GM12878 (cell line): ENCODE data around the gene VTI1A. TPM values are rescaled to one million over a fixed set of nuclear protein-coding genes. Genes with fewer than 3 reads are reported as not detected.

Experiments
- ATAC-seq: fragments of 200-7000 bp; cut with Tn5 transposase; 3 replicates; pipeline ENCODE4 v1.9.1; 2020; ENCODE audit warnings: mild to moderate bottlenecking, moderate library complexity
- BruUV-seq: library from RNA; stranded (reverse); fragments of 400-500 nt; replicated peaks from 2 replicates; lab custom pipeline; 2021; lab: Mats Ljungman, UMichigan
- CTCF ChIA-PET: fragments of 300-600 bp; sonication (Branson Sonifier 250); formaldehyde crosslinking; extraction: SDS; loops from one replicate; lab custom pipeline; 2021; ENCODE audit warnings: inconsistent platforms; lab: Yijun Ruan, JAX
- POLR2A ChIA-PET: fragments of 350-600 bp; formaldehyde crosslinking; extraction: SDS; loops from one replicate; lab custom pipeline; 2021; ENCODE audit warnings: inconsistent platforms; lab: Charles Lee
- RAD21 ChIA-PET: fragments of 300-600 bp; sonication (Branson Sonifier 250); formaldehyde crosslinking; loops from one replicate; lab custom pipeline; 2023; ENCODE audit warnings: antibody characterized with exemption; ENCODE audit not compliant: unreplicated experiment; lab: Charles Lee
- SMC1A ChIA-PET: fragments of 300-600 bp; sonication (Branson Sonifier 250); formaldehyde crosslinking; loops from one replicate; lab custom pipeline; 2023; ENCODE audit not compliant: unreplicated experiment, uncharacterized antibody; lab: Charles Lee
- DNase-seq: peaks from one replicate; pipeline ENCODE4 v3.0.0-alpha.2; 2011; ENCODE audit warnings: low read depth, low spot score
- FAIRE-seq: peaks from 3 replicates; lab custom pipeline; 2011; peaks lifted over from hg19 to GRCh38; lab: Jason Lieb, UNC
- H2AFZ ChIP-seq: 2 replicates; pipeline ENCODE4 v1.6.0; 2011; ENCODE audit warnings: low read depth, low read length, control low read depth; ENCODE audit not compliant: control insufficient read depth
- H3K27ac ChIP-seq: 2 replicates; pipeline ENCODE4 v1.5.1; 2011; ENCODE audit warnings: control low read depth; ENCODE audit not compliant: control insufficient read depth, insufficient read depth
- H3K27me3 ChIP-seq, 2 experiments: replicated peaks in 1 of 2; 2 replicates each; pipeline versions ENCODE4 v1.6.0 to v1.6.1; 2011; ENCODE audit warnings: low read length in 1 of 2; ENCODE audit not compliant: control insufficient read depth in 2 of 2, insufficient read depth in 2 of 2
- H3K36me3 ChIP-seq, 2 experiments: 2 replicates each; pipeline ENCODE4 v1.5.1; 2011; ENCODE audit warnings: low read length in 1 of 2; ENCODE audit not compliant: control insufficient read depth in 2 of 2, insufficient read depth in 2 of 2
- H3K4me1 ChIP-seq: 2 replicates; pipeline ENCODE4 v1.6.1; 2011; ENCODE audit warnings: mild to moderate bottlenecking, low read length, moderate library complexity, mixed read lengths; ENCODE audit not compliant: control insufficient read depth, insufficient read depth
- H3K4me2 ChIP-seq: 2 replicates; pipeline ENCODE4 v1.6.0; 2011; ENCODE audit warnings: control low read depth; ENCODE audit not compliant: control insufficient read depth, insufficient read depth
- H3K4me3 ChIP-seq: fragments of 200-600 bp; sonication (generic); 2 replicates; pipeline ENCODE4 v1.5.1; 2016
- H3K79me2 ChIP-seq: 2 replicates; pipeline ENCODE4 v1.6.0; 2011; ENCODE audit warnings: low read length; ENCODE audit not compliant: control insufficient read depth, insufficient read depth
- H3K9ac ChIP-seq: 2 replicates; pipeline ENCODE4 v1.8.0; 2011; ENCODE audit warnings: low read length, control low read depth, mixed read lengths; ENCODE audit not compliant: control insufficient read depth, insufficient read depth
- H3K9me3 ChIP-seq: replicated peaks from 3 replicates; pipeline ENCODE4 v1.5.1; 2011; ENCODE audit warnings: mild to moderate bottlenecking, low read length; ENCODE audit not compliant: control insufficient read depth, insufficient read depth
- H4K20me1 ChIP-seq: 2 replicates; pipeline ENCODE4 v1.6.0; 2011; ENCODE audit not compliant: control insufficient read depth, insufficient read depth
- MYB ChIP-seq: fragments of 150-350 bp; IDR thresholded peaks from 2 replicates; pipeline ENCODE4 v1.6.1; 2014; ENCODE audit warnings: mild to moderate bottlenecking, low read depth, low read length, borderline replicate concordance
- NFYB ChIP-seq: IDR thresholded peaks from 2 replicates; pipeline ENCODE4 v1.6.1; 2011; ENCODE audit warnings: low read depth, mild to moderate bottlenecking, low read length, improper control_type of control experiment, moderate library complexity; ENCODE audit not compliant: insufficient read depth
- SIX5 ChIP-seq: IDR thresholded peaks from 2 replicates; pipeline ENCODE4 v1.6.1; 2011; ENCODE audit warnings: mild to moderate bottlenecking, low read depth, low read length, moderate library complexity; ENCODE audit not compliant: severe bottlenecking
- SREBF2 ChIP-seq: IDR thresholded peaks from 2 replicates; pipeline ENCODE4 v1.6.1; 2012; ENCODE audit warnings: mild to moderate bottlenecking, low read length
- ZBTB33 ChIP-seq: fragments of 450-650 bp; IDR thresholded peaks from 2 replicates; pipeline ENCODE4 v1.6.1; 2017; ENCODE audit warnings: mild to moderate bottlenecking
- ZBTB4 ChIP-seq: fragments of 450-650 bp; formaldehyde crosslinking; IDR thresholded peaks from 2 replicates; pipeline ENCODE4 v1.4.0; 2022; ENCODE audit warnings: mild to moderate bottlenecking, moderate library complexity
- ZNF207 ChIP-seq: fragments of 450-650 bp; IDR thresholded peaks from 2 replicates; pipeline ENCODE4 v1.6.1; 2014; ENCODE audit warnings: antibody characterized with exemption, mild to moderate bottlenecking, borderline replicate concordance
- WGBS: methylation state at CpG from one replicate; pipeline ENCODE4 v1.1.6; 2016; ENCODE audit warnings: low lambda C conversion rate; ENCODE audit not compliant: insufficient replicate concordance, insufficient coverage; ENCODE audit errors: missing lambda C conversion rate; 5-methylcytosine and 5-hydroxymethylcytosine counted together
- in situ Hi-C: fragments of 300-500 bp; cut with MboI; formaldehyde crosslinking; loops from 9 replicates; pipeline ENCODE4 v1.14.3; 2018; ENCODE audit warnings: mixed read lengths
- intact Hi-C: fragments of 100-400 bp; cut with micrococcal nuclease; formaldehyde crosslinking; loops from one replicate; pipeline ENCODE4 v1.14.2; 2022; ENCODE audit not compliant: unreplicated experiment
- polyA plus RNA-seq, 11 experiments: library from polyadenylated mRNA; depleted of rRNA in 4 of 11; unstranded in 6 of 11; stranded (reverse) in 5 of 11; fragments of >200 nt; fragmentation: Nextera tagmentation in 4 of 11; fragmentation: Illumina TruSeq in 1 of 11; extraction: Ambion mirVana in 4 of 11; extraction: Trizol in 1 of 11; gene quantifications; 1 replicate in 1 of 11; 2 replicates in 10 of 11; pipeline versions ENCODE4 v1.2.1 to v1.2.3, GENCODE V29; 2011 to 2016; ENCODE audit warnings: inconsistent platforms in 2 of 11, missing spikeins in 2 of 11, low read depth in 1 of 11
- total RNA-seq, 4 experiments: library from RNA; depleted of rRNA in 3 of 4; stranded (reverse); fragments of >200 nt in 3 of 4; fragmentation: Illumina TruSeq in 1 of 4; extraction: Trizol in 1 of 4; gene quantifications; 2 replicates each; pipeline versions ENCODE4 v1.2.1 to v1.2.3, GENCODE V29; 2013 to 2021

The VTI1A gene
- total and polyA plus RNA-seq, 10 of the 15 experiments (the other 5 are each of a cell fraction or from before 2014, with no cell fraction given): 12.4 to 43.2 (median 27.5) TPM

GRCh38 chr10:112671743-112672142 is 224.7 kb downstream of the VTI1A start:
- intact Hi-C loops (no loop called here), in situ Hi-C loops (no loop called here)
- H3K36me3 ChIP-seq: no peaks in the 10 kb centered on the region; a peak in 1 of 4 replicates
- no peak overlapping the region for H3K27ac ChIP-seq
- BruUV-seq: no TSS peak
- no peak for ATAC-seq
- ChIA-PET SMC1A (no interaction called here), RAD21 (no interaction called here), POLR2A (no interaction called here), CTCF (interaction anchor here (0.6 to 1.5 kb wide), 2 partner anchors 10 to 182 kb away, joined by 3 read pairs; no protein-coding TSS in a partner anchor)
- no peak overlapping the region for H3K4me3 ChIP-seq
- no peak overlapping the region for H2AFZ ChIP-seq
- H3K79me2 ChIP-seq: no peaks in the 10 kb centered on the region
- WGBS: 92% methylated on average over 4 of the region's 4 CpGs
- no peak overlapping the region for H3K9ac ChIP-seq
- H4K20me1 ChIP-seq: no peaks in the 10 kb centered on the region
- H3K4me1 ChIP-seq: no peaks in the 10 kb centered on the region
- TF ChIP-seq SIX5 (no peak), NFYB (no peak), ZBTB33 (no peak), ZBTB4 (CRISPR knock-in tag) (no peak), ZNF207 (no peak), MYB (no peak), SREBF2 (no peak)
- H3K27me3 ChIP-seq: no peaks in the 10 kb centered on the region
- FAIRE-seq: no peak
- no peak for DNase-seq
- H3K9me3 ChIP-seq: no peaks in the 10 kb centered on the region
- no peak overlapping the region for H3K4me2 ChIP-seq
